ENCODE results near the gene RPA3. TPM values are rescaled to one million over a fixed set of nuclear protein-coding genes. Genes with fewer than 3 reads are reported as not detected.

RPA3 gene
- total RNA-seq, 2 experiments from 2014 or later: 219 to 223 TPM

- no peak for DNase-seq
- CTCF ChIA-PET: interaction anchor here (0.6 kb wide), 1 partner anchor 57 kb away, joined by 3 read pairs; no protein-coding TSS in a partner anchor
Observed at GRCh38 chr7:7703427-7703826, 15.0 kb downstream of the RPA3 start.

GRCh38 chr7:7702826-7703225 is 15.6 kb downstream of the RPA3 start:
- CTCF ChIA-PET: interaction anchor here (0.6 kb wide), 1 partner anchor 273 kb away, joined by 5 read pairs; no protein-coding TSS in a partner anchor
- no peaks in the 10 kb centered on the region for H3K27me3 Mint-ChIP-seq (ENCODE audit: low read depth)
- peaks cover 17% of the 10 kb centered on the region for H3K4me1 Mint-ChIP-seq (ENCODE audit: low read depth)
- no peak overlapping the region for H3K4me3 Mint-ChIP-seq
- peaks cover 4% of the 10 kb centered on the region for H3K36me3 Mint-ChIP-seq (ENCODE audit: low read depth)
- no peak overlapping the region for H3K27ac Mint-ChIP-seq
- no peaks in the 10 kb centered on the region for H3K9me3 Mint-ChIP-seq
- DNase-seq: no peak
- intact Hi-C loops (cut with micrococcal nuclease): no loop called here

More at GRCh38 chr7:7703427-7703826, 15.0 kb downstream of the RPA3 start:
- H3K27ac Mint-ChIP-seq: no peak overlapping the region
- H3K9me3 Mint-ChIP-seq: no peaks in the 10 kb centered on the region
- H3K4me3 Mint-ChIP-seq: no peak overlapping the region
- H3K36me3 Mint-ChIP-seq (ENCODE audit: low read depth): peaks cover 4% of the 10 kb centered on the region
- H3K27me3 Mint-ChIP-seq (ENCODE audit: low read depth): no peaks in the 10 kb centered on the region
- intact Hi-C loops (cut with micrococcal nuclease): no loop called here
- H3K4me1 Mint-ChIP-seq (ENCODE audit: low read depth): peaks cover 17% of the 10 kb centered on the region

GRCh38 chr7:7701527-7701926 is 16.9 kb downstream of the RPA3 start:
- no peak overlapping the region for H3K4me3 Mint-ChIP-seq
- peaks cover 4% of the 10 kb centered on the region for H3K36me3 Mint-ChIP-seq (ENCODE audit: low read depth)
- no peak for DNase-seq
- CTCF ChIA-PET: no interaction called here
- H3K27me3 Mint-ChIP-seq (ENCODE audit: low read depth): no peaks in the 10 kb centered on the region
- H3K27ac Mint-ChIP-seq: no peak overlapping the region
- peaks cover 16% of the 10 kb centered on the region for H3K4me1 Mint-ChIP-seq (ENCODE audit: low read depth)
- no peaks in the 10 kb centered on the region for H3K9me3 Mint-ChIP-seq
- intact Hi-C loops (cut with micrococcal nuclease): no loop called here

GRCh38 chr7:7699970-7700369 is 18.4 kb downstream of the RPA3 start:
- CTCF ChIA-PET: no interaction called here
- intact Hi-C loops (cut with micrococcal nuclease): no loop called here

GRCh38 chr7:7699380-7699779 is 19.0 kb downstream of the RPA3 start:
- peaks cover 14% of the 10 kb centered on the region for H3K36me3 Mint-ChIP-seq (ENCODE audit: low read depth)
- CTCF ChIA-PET: no interaction called here
- no peak overlapping the region for H3K27ac Mint-ChIP-seq
- no peak overlapping the region for H3K4me3 Mint-ChIP-seq
- intact Hi-C loops (cut with micrococcal nuclease): no loop called here
- H3K9me3 Mint-ChIP-seq: no peaks in the 10 kb centered on the region
- no peaks in the 10 kb centered on the region for H3K27me3 Mint-ChIP-seq (ENCODE audit: low read depth)
- peaks cover 8% of the 10 kb centered on the region for H3K4me1 Mint-ChIP-seq (ENCODE audit: low read depth)
- no peak for DNase-seq

More at GRCh38 chr7:7699970-7700369, 18.4 kb downstream of the RPA3 start:
- H3K27ac Mint-ChIP-seq: no peak overlapping the region
- H3K9me3 Mint-ChIP-seq: no peaks in the 10 kb centered on the region
- H3K4me1 Mint-ChIP-seq (ENCODE audit: low read depth): peaks cover 8% of the 10 kb centered on the region
- no peak for DNase-seq
- peaks cover 8% of the 10 kb centered on the region for H3K36me3 Mint-ChIP-seq (ENCODE audit: low read depth)
- no peaks in the 10 kb centered on the region for H3K27me3 Mint-ChIP-seq (ENCODE audit: low read depth)
- no peak overlapping the region for H3K4me3 Mint-ChIP-seq

- H3K27ac Mint-ChIP-seq: no peak overlapping the region
- no peak for DNase-seq
- peaks cover 15% of the 10 kb centered on the region for H3K36me3 Mint-ChIP-seq (ENCODE audit: low read depth)
- H3K27me3 Mint-ChIP-seq (ENCODE audit: low read depth): no peaks in the 10 kb centered on the region
- H3K4me1 Mint-ChIP-seq (ENCODE audit: low read depth): peaks cover 8% of the 10 kb centered on the region
- no peak overlapping the region for H3K4me3 Mint-ChIP-seq
- intact Hi-C loops (cut with micrococcal nuclease): no loop called here
- CTCF ChIA-PET: interaction anchor here (0.6 kb wide), 1 partner anchor 53 kb away, joined by 3 read pairs; no protein-coding TSS in a partner anchor
- no peaks in the 10 kb centered on the region for H3K9me3 Mint-ChIP-seq
Observed at GRCh38 chr7:7698930-7699329, 19.5 kb downstream of the RPA3 start.

- CTCF ChIA-PET: interaction anchor here (1.5 to 2.0 kb wide), 2 partner anchors 11 to 15 kb away, joined by 4 to 6 read pairs; no protein-coding TSS in a partner anchor
- no peaks in the 10 kb centered on the region for H3K27me3 Mint-ChIP-seq (ENCODE audit: low read depth)
- peaks cover 5% of the 10 kb centered on the region for H3K4me1 Mint-ChIP-seq (ENCODE audit: low read depth)
- H3K27ac Mint-ChIP-seq: no peak overlapping the region
- no peak overlapping the region for H3K4me3 Mint-ChIP-seq
- intact Hi-C loops (cut with micrococcal nuclease): no loop called here
- no peaks in the 10 kb centered on the region for H3K9me3 Mint-ChIP-seq
- H3K36me3 Mint-ChIP-seq (ENCODE audit: low read depth): peaks cover 14% of the 10 kb centered on the region
- no peak for DNase-seq
Observed at GRCh38 chr7:7696458-7697119, 21.8 kb downstream of the RPA3 start.

GRCh38 chr7:7695111-7695817 is 23.1 kb downstream of the RPA3 start:
- Mint-ChIP-seq H3K4me3 (no peak overlapping the region), H3K27ac (no peak overlapping the region), H3K4me1 (ENCODE audit: low read depth) (peaks cover 5% of the 10 kb centered on the region), H3K36me3 (ENCODE audit: low read depth) (peaks cover 15% of the 10 kb centered on the region), H3K27me3 (ENCODE audit: low read depth) (no peaks in the 10 kb centered on the region), H3K9me3 (no peaks in the 10 kb centered on the region)
- DNase-seq: no peak
- intact Hi-C loops (cut with micrococcal nuclease): no loop called here
- CTCF ChIA-PET: interaction anchor here (1.5 to 2.0 kb wide), 2 partner anchors 13 to 14 kb away, joined by 4 to 6 read pairs; no protein-coding TSS in a partner anchor

GRCh38 chr7:7694542-7694941 is 23.9 kb downstream of the RPA3 start:
- Mint-ChIP-seq H3K4me1 (ENCODE audit: low read depth) (peaks cover 5% of the 10 kb centered on the region), H3K4me3 (no peak overlapping the region), H3K36me3 (ENCODE audit: low read depth) (peaks cover 15% of the 10 kb centered on the region), H3K27me3 (ENCODE audit: low read depth) (no peaks in the 10 kb centered on the region), H3K27ac (no peak overlapping the region), H3K9me3 (no peaks in the 10 kb centered on the region)
- CTCF ChIA-PET: no interaction called here
- no peak for DNase-seq
- intact Hi-C loops (cut with micrococcal nuclease): no loop called here

GRCh38 chr7:7693881-7694280 is 24.5 kb downstream of the RPA3 start:
- CTCF ChIA-PET: interaction anchor here (1.4 to 2.4 kb wide), 2 partner anchors 12 to 497 kb away, joined by 4 to 14 read pairs; no protein-coding TSS in a partner anchor
- no peaks in the 10 kb centered on the region for H3K27me3 Mint-ChIP-seq (ENCODE audit: low read depth)
- no peak overlapping the region for H3K27ac Mint-ChIP-seq
- intact Hi-C loops (cut with micrococcal nuclease): no loop called here
- no peak for DNase-seq
- no peaks in the 10 kb centered on the region for H3K9me3 Mint-ChIP-seq
- peaks cover 15% of the 10 kb centered on the region for H3K36me3 Mint-ChIP-seq (ENCODE audit: low read depth)
- peaks cover 5% of the 10 kb centered on the region for H3K4me1 Mint-ChIP-seq (ENCODE audit: low read depth)
- H3K4me3 Mint-ChIP-seq: no peak overlapping the region

GRCh38 chr7:7688956-7689355 is 29.5 kb downstream of the RPA3 start:
- intact Hi-C loops (cut with micrococcal nuclease): no loop called here
- H3K27me3 Mint-ChIP-seq (ENCODE audit: low read depth): no peaks in the 10 kb centered on the region
- CTCF ChIA-PET: interaction anchor here (2.7 kb wide), 1 partner anchor 8 kb away, joined by 13 read pairs; no protein-coding TSS in a partner anchor
- H3K4me3 Mint-ChIP-seq: no peak overlapping the region
- H3K27ac Mint-ChIP-seq: no peak overlapping the region
- peaks cover 21% of the 10 kb centered on the region for H3K4me1 Mint-ChIP-seq (ENCODE audit: low read depth)
- no peak for DNase-seq
- H3K9me3 Mint-ChIP-seq: no peaks in the 10 kb centered on the region
- peaks cover 4% of the 10 kb centered on the region for H3K36me3 Mint-ChIP-seq (ENCODE audit: low read depth)

- no peaks in the 10 kb centered on the region for H3K9me3 Mint-ChIP-seq
- intact Hi-C loops (cut with micrococcal nuclease): no loop called here
- no peak overlapping the region for H3K4me3 Mint-ChIP-seq
- CTCF ChIA-PET: interaction anchor here (0.5 kb wide), 1 partner anchor 31 kb away, joined by 4 read pairs; no protein-coding TSS in a partner anchor
- peaks cover 21% of the 10 kb centered on the region for H3K4me1 Mint-ChIP-seq (ENCODE audit: low read depth)
- H3K27ac Mint-ChIP-seq: no peak overlapping the region
- DNase-seq: no peak
- peaks cover 4% of the 10 kb centered on the region for H3K36me3 Mint-ChIP-seq (ENCODE audit: low read depth)
- no peaks in the 10 kb centered on the region for H3K27me3 Mint-ChIP-seq (ENCODE audit: low read depth)
Observed at GRCh38 chr7:7688310-7688709, 30.1 kb downstream of the RPA3 start.

All from activated naive CD4-positive, alpha-beta T cell treated with anti-CD3 and anti-CD28 coated beads for 36 hours (primary cell).